GM12892 (cell line): ENCODE measurements around the gene XPR1.
"Not testable (repeated sequence)": the region's sequence is repeated elsewhere in the genome, so short reads cannot be mapped to it uniquely, and the experiment has no call there.

Source experiments
- POLR2A ChIP-seq: IDR thresholded peaks from 2 replicates; pipeline ENCODE4 v1.6.1; 2011; ENCODE audit warnings: low read depth, low read length, control low read depth
- POLR2AphosphoS5 ChIP-seq: IDR thresholded peaks from 2 replicates; pipeline ENCODE4 v1.6.1; 2011; ENCODE audit warnings: low read depth, low read length, control low read depth
- TAF1 ChIP-seq: IDR thresholded peaks from 2 replicates; pipeline ENCODE4 v1.6.1; 2011; ENCODE audit warnings: low read depth, mild to moderate bottlenecking, control low read depth, low read length, borderline replicate concordance

GRCh38 chr1:180726024-180726423 lies 94.2 kb downstream of the XPR1 start:
- not testable (repeated sequence) for TF ChIP-seq POLR2A, POLR2AphosphoS5, TAF1
